Endometrium (tissue), 2 donors: ENCODE data around the gene PSMG3.
A peak's percentile ranks its signal among the peaks of the same experiment; 100 is the strongest.

Experiments
- FAIRE-seq: peaks from 2 replicates; lab custom pipeline; 2012; peaks lifted over from hg19 to GRCh38; lab: Jason Lieb, UNC
- donor health status: control.
- donor health status: control.

Gene PSMG3

DNA sequence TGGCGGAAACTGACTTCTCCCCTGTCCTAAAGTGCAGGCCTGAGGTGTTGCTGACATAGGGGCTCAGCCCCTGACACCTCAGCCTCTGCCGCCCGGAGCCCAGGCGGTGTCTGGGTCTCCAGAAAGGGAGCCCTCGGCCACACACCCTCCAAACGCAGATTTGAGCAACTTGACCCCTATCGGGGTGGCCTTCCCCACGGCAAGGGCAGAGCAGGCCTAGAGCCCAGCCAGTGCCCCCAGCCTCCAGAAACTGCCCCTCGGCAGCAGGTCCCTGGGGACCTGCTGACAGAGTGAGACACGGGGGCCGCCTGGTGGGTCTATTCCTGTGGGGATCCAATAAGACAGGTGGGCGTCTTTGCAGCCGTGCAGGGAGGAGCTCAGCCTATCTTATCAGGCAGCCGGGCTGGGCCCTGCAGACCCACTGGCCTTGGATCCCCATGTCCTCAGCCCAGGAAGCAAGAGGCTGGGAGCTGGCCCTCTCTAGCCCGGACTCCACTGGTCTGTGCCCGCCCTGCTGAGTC, 24.9 kb downstream of the PSMG3 start:
- no peak for FAIRE-seq

DNA sequence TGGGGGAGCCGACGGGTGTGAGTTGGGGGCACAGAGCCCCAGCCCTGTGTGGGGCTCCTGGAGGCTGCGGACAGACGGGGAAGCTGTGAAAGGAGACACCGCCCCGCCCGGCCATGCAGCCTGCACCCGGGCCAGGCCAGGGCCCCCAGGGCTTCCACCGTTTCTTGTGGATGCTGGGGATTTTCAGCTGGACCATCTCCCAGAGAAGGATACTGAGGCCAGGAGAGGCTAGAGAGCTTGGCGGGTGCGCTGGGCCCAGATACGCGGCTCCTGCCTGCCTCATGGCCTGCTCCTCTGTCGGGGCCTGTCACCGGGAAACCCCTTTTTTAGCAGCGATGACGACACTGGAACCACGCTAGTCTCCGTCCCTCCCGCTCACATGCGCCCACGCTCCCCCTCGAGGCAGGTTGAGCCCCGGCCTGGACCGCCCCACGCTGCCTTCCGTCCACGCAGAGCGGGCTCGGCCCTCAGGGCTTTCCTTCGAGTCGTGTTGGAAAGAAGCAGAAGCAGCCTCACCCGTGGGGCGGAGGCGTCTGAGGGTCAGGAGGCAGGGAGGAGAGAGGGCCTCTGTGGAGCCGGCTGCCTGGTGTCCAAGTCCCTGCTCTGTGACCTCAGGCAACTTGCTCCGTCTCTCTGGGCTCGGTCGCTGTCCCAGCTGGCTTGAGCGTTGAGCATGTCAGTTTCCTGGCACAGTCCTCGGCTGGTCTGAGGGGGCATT, 25.5 kb downstream of the PSMG3 start:
- no peak for FAIRE-seq

DNA sequence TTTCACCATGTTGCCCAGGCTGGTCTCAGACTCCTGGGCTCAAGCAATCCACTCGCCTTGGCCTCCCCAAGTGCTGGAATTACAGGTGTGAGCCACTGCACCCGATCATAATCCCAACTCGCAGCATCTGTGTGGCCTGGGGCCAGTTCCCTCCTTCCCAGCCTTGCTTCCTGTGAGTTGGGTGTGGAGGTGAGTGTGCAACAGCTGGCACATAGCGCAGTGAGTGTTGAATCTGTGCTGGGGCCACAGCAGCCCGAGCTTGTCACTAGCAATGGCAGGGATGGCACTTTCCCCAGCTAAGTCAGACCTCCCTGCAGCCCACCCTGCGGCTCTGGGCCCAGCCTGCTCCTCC, 26.0 kb downstream of the PSMG3 start:
- FAIRE-seq = no peak

DNA sequence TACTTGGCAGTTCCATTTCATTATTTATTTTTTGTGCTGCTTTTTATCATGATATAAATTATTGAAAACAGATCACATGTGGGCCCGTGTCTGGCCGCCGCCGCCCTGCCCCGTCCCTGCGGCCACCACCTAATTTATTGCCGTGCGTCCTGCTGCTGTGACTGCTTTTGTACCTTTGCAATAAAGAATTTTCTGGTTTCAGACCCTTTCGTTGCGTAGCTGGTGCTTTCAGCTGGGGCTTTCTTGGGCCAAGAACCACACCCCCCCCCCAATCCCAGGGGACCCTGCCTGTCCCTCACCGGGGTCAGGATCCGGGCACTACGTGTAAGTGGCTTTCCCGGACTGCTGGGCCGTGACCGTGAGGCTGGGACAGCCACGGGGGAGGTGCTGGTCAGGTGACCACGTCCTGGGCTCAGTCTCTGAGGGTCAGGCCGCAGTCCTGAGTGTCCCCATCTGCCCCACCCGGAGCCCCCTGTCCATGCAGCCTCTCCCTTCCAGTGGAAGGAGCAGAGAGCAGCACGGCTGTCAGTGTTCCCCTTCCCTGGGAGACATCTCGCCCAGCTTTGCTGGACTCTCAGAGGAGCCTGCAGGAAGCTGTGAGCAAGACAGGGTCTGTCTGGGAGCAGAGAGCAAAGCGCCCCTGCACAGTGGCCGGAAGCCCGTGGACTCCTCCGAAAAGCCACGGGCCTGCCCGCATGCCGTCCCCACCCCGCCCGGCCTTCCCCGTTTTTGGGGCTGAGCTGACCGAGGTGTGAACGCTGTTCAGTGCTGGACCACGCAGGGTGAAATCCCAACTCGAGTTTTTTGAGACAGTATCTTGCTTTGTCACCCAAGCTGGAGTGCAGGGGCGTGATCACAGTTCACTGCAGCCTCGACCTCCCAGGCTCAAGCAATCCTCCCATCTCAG, 26.7 kb downstream of the PSMG3 start:
- FAIRE-seq = no peak

DNA sequence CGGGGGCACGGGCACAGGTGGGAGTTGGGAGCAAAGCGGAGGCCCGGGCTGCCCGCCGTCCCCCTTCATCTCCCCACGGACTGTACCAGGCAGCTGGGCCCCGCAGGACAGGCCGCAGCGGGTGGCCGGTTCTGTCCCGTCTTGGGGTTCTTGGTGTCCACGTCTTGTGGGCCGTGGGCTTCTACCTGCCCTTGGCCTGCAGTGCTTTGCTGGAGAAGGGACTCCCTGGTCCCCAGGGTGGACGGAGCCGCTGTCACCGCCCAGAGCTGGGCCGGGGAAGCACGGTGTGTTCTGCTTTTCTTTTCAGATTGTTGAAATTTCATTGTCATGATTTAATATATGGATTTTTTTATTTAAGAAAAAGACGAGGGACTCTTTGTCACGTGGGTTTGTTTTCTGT, 27.5 kb downstream of the PSMG3 start:
- FAIRE-seq = no peak

DNA sequence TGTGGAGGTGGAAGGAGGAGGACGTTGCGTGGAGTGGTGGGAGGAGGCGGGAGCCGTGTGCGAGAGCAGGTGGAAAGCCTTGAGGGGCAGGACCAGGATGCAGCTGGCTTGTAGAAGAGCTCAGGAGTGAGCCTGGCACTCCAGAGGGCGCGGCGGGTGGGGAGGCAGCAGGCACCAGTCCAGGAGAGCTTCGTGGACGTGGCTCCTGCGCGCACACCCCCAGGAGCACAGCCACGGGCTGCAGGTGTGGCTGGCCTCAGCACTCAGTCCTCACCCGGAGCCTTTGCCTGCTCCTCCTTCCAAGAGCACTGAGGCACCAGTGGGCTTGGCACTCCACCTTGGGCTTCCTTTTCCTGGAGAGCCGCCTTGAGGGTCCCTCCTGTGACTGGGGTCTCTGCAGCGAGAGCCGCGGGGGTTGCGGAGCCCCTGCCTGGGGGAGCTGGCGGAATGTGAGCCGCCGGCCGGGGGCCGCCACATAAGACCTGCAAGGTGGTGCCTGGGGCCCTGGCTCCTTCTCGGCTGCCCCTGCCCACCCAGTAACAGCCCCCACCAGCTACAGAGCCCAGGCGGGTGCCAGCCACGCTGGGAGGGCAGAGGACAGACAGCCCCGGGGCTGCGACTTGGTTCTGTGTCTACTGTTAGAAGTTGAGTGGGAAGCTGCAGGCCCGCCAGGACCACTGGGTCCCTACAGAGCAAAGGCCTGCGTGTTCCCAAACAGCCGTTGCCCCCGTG, 28.2 kb downstream of the PSMG3 start:
- no peak for FAIRE-seq

DNA sequence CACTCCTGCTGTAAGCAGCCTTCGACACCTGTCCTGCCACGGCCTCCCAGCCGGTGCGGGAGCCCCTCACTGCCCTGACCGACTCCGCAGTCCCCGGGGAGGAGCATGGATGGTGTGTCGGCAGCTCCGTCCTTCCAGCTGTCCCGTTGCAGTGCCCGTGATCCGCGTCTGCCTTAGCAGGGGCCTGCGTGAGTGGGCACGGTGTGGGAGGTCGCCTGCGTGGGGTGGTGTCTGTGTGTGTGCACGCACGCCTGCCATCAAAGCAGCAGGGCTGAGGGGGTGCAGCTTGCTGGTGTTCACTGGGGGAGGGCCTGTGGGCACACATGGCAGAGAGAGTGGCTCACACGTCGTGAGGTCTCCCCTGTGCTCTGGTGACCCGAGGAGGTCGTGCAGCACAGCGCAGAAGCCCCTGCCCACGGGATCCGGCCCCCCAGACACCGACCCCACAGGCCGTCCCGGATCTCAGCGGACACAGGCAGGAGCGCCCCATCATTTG, 29.0 kb downstream of the PSMG3 start:
- FAIRE-seq = no peak

DNA sequence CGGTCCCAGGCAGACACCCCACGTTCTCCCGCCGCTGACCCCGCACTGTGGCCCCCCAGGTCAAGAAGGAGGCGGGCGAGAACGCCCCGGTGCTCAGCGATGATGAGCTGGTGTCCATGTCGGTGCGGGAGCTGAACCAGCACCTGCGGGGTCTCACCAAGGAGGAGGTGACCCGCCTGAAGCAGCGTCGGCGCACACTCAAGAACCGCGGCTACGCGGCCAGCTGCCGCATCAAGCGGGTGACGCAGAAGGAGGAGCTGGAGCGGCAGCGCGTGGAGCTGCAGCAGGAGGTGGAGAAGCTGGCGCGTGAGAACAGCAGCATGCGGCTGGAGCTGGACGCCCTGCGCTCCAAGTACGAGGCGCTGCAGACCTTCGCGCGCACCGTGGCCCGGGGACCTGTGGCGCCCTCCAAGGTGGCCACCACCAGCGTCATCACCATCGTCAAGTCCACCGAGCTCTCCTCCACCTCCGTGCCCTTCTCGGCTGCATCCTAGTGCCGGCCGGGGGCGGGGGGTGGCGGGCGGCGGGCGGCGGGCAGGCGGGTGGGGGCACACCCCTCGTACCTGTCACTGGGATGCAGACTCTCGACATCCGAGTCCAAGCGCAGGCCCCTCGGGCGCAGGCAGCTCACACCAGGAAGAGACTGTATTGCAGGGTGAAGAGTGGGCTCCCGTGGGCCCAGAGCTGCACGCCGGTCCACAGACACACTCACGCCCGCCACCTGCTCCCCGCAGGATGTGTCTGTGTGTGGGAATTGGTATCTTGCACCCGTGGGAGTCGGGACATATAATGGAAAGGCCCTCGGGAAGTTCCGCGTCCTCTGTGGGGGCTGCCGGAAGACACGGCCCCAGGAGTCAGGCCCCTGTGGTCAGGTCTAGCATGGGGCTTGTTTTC, 29.7 kb downstream of the PSMG3 start:
- no peak for FAIRE-seq

DNA sequence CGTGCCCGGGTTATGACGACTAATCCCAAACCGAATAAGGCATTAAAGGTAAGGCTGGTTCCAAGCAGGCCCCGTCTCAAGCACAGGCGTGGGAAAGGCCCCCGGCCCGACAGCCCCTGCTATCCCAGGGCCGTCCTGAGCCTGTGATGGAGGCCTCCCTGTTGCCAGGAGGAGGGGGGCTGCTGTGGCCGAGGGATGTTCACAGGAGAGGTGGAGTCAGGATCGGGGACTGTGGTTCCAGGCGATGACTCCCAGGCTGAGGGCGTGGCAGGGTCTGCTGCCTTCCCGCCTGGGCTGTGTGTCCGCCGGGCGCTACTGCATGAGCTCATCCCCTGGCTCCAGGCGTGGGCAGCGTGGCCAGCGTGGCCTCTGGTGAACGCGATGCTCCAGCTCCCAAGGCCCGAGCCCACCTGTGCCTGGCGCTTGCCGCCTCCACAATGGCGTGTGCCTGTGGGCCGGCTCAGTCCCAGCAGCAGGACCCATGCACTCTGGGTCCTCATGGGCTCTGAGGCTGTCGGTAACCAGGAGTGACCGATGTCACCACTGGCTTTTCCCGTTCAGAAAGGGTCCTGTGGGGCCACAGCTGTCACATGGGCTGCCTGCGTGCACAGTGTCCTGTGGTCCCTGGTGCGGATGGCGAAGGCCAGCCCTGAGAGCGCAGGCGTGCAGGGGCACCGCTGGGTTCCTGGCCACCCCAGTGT, 30.5 kb downstream of the PSMG3 start:
- no peak for FAIRE-seq

DNA sequence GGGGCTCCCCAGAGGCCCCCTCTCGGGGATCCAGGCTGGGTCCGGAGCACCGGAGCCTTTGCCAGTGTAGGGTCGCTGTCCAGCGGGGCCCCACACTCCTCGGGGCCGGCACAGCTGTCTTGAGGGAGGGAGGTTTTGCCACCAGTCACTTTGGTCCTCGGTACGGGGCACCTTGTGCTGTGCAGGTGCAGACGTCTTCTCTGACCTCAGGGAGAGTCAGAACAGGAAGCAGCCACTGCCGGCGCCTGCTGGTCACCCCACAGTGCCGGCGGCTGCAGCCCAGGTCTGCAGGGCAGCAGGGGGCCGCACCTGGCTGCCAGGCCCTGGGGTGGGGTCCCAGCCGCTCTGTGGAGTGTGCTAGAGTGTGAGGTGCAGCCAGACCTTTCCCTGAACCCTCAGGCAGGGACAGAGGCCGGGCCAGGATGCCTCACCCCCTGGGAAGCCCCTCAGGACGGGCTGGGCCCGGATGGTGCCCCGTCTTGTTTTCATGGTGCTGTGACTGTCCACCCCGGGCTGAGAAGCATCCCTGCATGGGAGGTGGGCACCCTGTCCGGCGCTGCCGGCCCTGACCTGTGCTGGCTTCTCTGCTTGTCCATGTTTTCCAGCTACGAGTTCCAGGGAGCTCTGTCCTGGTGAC, 31.2 kb downstream of the PSMG3 start:
- FAIRE-seq = no peak

DNA sequence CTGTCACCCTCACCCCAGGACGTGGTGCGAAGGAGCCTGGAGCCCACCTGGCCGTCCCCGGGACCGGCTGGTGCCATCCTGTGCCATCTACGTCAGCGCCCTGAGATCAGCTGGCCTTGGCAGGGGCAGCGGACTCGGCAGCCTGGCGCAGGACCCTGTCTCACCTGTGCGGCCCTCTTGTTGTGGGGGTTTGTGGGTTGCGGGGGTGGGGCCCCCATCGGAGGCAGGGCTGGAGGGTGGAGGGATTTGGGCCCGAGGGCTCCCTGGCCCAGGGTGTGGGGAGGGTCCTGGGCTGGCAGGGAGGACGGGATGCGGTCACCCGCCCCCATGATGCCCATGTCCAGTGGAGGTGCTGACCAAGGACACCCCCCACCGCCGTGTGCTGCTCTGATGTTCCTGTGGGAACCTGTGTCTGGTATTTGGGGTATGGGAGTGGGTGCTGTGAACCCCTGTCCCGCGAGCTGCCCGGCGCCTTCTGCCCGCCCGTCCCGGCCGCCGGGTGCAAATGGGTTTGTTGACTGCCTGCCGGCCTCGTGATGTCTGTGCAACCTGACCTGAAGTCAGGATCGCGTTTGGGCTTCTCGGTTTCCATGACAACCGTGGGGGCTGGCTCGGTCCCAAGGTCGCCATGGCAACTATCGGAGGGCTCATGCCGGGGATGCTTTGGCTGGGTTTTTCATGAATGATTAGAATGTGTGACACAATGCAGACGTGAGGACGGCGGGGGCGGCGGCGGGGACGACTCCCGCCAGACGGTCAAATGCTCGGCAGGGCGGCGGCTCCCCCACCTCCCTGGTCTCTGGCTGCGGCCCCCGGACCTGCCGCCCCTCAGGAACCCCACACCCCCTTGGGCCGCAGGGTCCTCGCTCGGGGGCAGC, 32.1 kb downstream of the PSMG3 start:
- FAIRE-seq = no peak

DNA sequence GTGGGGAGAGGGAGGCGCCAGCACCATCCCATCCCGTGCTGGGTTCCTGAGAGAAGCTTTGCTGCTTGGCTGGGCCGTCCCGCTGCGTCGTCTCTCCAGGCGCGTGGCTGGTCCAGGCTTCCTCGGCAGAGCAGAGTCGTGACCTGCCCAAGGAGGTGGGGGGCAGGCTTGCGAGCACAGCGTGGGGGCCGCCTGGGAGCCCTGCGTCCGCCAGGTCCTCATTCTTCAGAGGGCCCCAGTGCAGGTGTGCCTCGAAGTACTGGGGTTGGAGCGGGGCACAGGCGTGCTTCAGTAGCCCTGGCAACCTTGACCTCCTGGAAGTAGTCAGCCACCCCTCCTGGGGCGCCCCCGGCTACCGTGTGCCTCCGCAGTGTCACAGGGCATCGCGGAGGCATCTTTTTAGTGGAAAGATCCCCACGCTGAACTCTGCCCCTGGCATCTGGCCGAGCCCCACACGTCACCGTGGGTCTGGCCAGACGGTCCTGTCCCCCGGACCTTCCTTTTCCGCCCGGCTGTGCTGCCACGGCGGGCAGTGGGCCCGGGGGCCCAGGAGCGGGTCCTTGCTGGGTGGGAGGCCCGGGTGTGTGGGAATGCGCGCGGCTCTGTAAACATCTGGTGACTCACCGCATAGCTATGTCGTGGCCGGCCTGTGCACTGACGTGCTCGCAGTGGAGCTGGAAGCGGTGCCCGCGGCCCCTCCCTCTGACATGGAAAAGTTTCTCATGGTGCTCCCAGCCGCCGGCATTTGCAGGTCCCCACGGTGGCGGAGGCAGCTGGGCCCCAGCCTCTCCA, 32.9 kb downstream of the PSMG3 start:
- peak; percentile 45 for FAIRE-seq

DNA sequence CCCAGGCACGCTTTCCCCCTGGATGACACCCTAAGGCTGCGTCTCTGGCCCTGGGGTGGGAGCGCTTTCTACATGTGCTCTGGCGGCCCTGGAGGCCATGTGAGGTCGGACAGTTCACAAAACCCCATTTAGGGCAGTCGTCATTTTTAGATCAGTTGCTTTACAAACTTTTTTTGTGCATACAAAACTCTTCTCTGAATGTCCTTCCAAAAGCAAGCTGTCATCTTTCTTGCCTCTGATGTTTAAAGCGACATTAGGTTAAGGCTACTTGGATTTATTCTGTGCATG, 33.4 kb downstream of the PSMG3 start:
- no peak for FAIRE-seq

DNA sequence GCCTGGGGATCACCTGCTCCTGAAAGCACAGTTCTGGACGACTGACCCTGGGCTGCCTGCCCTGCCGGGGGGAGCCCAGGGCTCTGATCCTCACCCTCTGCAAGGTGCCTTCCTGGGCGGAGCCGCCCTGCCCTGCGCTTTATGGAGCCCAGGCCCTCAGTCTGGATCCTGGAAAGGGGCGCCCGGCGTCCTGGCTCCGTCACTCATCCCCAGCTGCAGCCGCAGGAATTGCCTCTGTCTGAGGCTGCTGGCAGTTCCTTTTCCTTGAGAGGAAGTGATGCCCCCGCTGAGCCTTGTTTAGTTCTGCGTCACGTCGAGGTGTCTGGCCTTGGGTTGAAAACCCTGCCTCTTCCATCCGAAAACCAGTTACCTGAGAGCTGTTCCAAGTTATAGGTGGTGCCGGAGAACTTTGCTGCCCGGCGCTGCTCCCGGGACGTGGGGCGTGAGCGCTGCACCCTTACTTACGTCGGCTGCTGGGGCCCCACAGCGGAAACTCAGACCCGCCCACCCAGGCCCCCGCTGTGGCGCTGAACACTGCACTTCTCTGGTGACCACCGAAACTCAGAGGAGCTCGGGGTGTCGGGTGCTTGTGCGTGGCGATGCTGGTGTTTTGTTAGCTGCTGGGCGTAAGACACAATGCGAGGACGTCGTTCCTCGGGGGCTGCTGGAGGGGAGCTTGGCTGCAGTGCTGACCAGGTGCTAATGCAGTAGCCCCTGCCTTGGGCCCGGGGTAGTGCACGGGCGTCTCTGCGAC, 34.0 kb downstream of the PSMG3 start:
- FAIRE-seq = no peak

DNA sequence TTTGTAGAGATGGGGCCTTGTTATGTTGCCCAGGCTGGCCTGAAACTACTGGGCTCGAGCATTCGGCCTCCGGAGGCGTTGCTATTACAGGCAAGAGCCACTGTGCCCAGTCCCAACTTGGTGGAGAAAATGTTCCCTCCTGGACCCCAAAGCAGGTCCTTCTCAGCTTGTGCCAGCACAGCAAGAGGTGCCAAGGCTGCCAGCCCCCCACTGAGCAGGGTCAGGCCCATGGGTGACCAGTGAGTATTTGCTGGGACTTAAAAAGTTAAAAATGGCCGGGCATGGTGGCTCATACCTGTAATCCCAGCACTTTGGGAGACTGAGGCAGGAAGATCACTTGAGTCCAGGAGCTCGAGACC, 34.8 kb downstream of the PSMG3 start:
- no peak for FAIRE-seq

DNA sequence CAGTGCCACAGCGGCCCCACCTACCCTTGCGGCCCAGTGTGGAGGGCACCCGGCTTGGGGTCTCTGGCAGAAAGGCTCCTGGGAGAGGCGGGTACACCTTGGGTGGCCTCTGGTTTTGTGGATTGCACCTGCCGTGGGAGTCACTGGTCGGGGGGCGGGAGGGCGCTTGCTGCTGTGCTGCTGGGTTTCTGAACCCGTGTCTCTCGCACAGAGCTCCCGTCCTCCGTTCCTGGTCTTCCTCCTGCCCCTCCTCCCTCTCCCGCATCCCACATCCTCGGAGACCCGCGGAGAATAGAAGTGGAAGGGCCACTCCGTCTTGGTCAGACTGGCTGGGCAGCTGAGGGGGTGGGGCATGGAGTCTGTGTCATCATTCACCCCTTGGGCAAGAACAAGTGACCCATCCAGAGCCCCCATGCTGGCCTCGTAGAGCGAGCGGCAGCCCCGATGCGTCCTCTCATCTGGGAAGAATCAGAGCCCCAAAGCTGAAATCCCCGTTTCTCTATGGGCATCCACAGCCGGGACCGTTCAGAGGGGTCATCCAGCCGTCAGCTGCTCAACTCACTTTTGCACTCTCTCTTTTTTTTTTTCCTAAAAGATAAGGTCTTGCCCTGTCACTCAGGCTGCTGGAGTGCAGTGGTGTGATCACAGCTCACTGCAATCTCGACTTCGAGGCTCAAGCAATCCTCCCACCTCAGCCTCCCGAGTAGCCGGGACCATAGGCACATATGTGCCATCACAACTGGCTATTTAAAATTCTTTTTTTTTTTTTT, 35.3 kb downstream of the PSMG3 start:
- FAIRE-seq = no peak
